Osteoblast (primary cell): Measurements from ENCODE around the gene TPM1. TPM values are rescaled to one million over a fixed set of nuclear protein-coding genes. Genes with fewer than 3 reads are reported as not detected.
A peak's percentile ranks its signal among the peaks of the same experiment; 100 is the strongest.

ENCODE experiments used
- DNase-seq: peaks from one replicate; pipeline ENCODE4 v3.0.0; 2011; ENCODE audit warnings: low spot score, mixed read lengths; ENCODE audit not compliant: insufficient read length; ENCODE audit errors: missing footprints
- H2AFZ ChIP-seq: 2 replicates; pipeline ENCODE4 v1.6.0; 2011; ENCODE audit warnings: mild to moderate bottlenecking, low read length
- H3K27ac ChIP-seq: 2 replicates; pipeline ENCODE4 v1.5.1; 2011; ENCODE audit warnings: mild to moderate bottlenecking, low read depth, low read length, moderate library complexity
- H3K27me3 ChIP-seq: 2 replicates; pipeline ENCODE4 v1.6.0; 2012; ENCODE audit warnings: mild to moderate bottlenecking, control low read depth, inconsistent platforms, low read length, moderate library complexity; ENCODE audit not compliant: insufficient read depth
- H3K36me3 ChIP-seq: 2 replicates; pipeline ENCODE4 v1.5.1; 2011; ENCODE audit warnings: mild to moderate bottlenecking, low read length, control low read depth, moderate library complexity; ENCODE audit not compliant: insufficient read depth
- H3K4me1 ChIP-seq: 2 replicates; pipeline ENCODE4 v1.5.1; 2011; ENCODE audit warnings: mild to moderate bottlenecking, low read length, control low read depth, moderate library complexity; ENCODE audit not compliant: insufficient read depth
- H3K4me2 ChIP-seq: 2 replicates; pipeline ENCODE4 v1.6.0; 2011; ENCODE audit warnings: mild to moderate bottlenecking, low read length; ENCODE audit not compliant: insufficient read depth
- H3K4me3 ChIP-seq: fragments of 200-600 bp; sonication (generic); 3 replicates; pipeline ENCODE4 v1.5.1; 2012; ENCODE audit warnings: mild to moderate bottlenecking, low read length, inconsistent platforms; ENCODE audit not compliant: insufficient read depth
- H3K79me2 ChIP-seq: 2 replicates; pipeline ENCODE4 v1.6.0; 2012; ENCODE audit warnings: mild to moderate bottlenecking, low read length, control low read depth, inconsistent platforms; ENCODE audit not compliant: insufficient read depth
- H3K9me3 ChIP-seq: 2 replicates; pipeline ENCODE4 v1.5.1; 2011; ENCODE audit warnings: low read depth, low read length, control low read depth
- H4K20me1 ChIP-seq: 2 replicates; pipeline ENCODE4 v1.6.0; 2012; ENCODE audit warnings: mild to moderate bottlenecking, low read length, control low read depth; ENCODE audit not compliant: insufficient read depth
- CTCF ChIP-seq: IDR thresholded peaks from 2 replicates; pipeline ENCODE4 v1.5.1; 2011; ENCODE audit warnings: mild to moderate bottlenecking, low read depth, low read length, moderate library complexity; ENCODE audit errors: extremely low read depth
- total RNA-seq: library from RNA; depleted of rRNA; stranded (reverse); fragments of >200 nt; gene quantifications from 2 replicates; pipeline ENCODE4 v1.2.3, GENCODE V29; 2012

TPM1 gene
- total RNA-seq, 1 donor: 1,563 TPM

GRCh38 chr15:63034578-63034977 is 8.0 kb upstream of the TPM1 start:
- no peak for TF ChIP-seq CTCF
- no peak overlapping the region for H3K27ac ChIP-seq
- H3K9me3 ChIP-seq: no peaks in the 10 kb centered on the region
- H3K36me3 ChIP-seq: no peaks in the 10 kb centered on the region
- H3K4me2 ChIP-seq: no peak overlapping the region
- no peaks in the 10 kb centered on the region for H4K20me1 ChIP-seq
- no peak overlapping the region for H3K4me3 ChIP-seq
- H3K27me3 ChIP-seq: no peaks in the 10 kb centered on the region
- H3K79me2 ChIP-seq: no peaks in the 10 kb centered on the region
- H2AFZ ChIP-seq: no peak overlapping the region
- peaks cover 22% of the 10 kb centered on the region for H3K4me1 ChIP-seq
- no peak for DNase-seq

GRCh38 chr15:63035253-63035652 is 7.3 kb upstream of the TPM1 start:
- Histone ChIP-seq H3K79me2 (no peaks in the 10 kb centered on the region), H3K4me2 (no peak overlapping the region), H3K27ac (no peak overlapping the region), H4K20me1 (no peaks in the 10 kb centered on the region), H3K4me3 (no peak overlapping the region), H3K36me3 (no peaks in the 10 kb centered on the region), H3K9me3 (no peaks in the 10 kb centered on the region), H3K27me3 (no peaks in the 10 kb centered on the region), H3K4me1 (peaks cover 15% of the 10 kb centered on the region), H2AFZ (no peak overlapping the region)
- TF ChIP-seq CTCF: no peak
- DNase-seq: no peak

- Histone ChIP-seq H2AFZ (no peak overlapping the region), H3K4me1 (peaks cover 8% of the 10 kb centered on the region), H4K20me1 (no peaks in the 10 kb centered on the region), H3K9me3 (no peaks in the 10 kb centered on the region), H3K36me3 (no peaks in the 10 kb centered on the region), H3K4me3 (no peak overlapping the region), H3K79me2 (no peaks in the 10 kb centered on the region), H3K27me3 (no peaks in the 10 kb centered on the region), H3K4me2 (no peak overlapping the region), H3K27ac (no peak overlapping the region)
- no peak for TF ChIP-seq CTCF
- DNase-seq: no peak
Measured at GRCh38 chr15:63035977-63036376, 6.6 kb upstream of the TPM1 start.

- Histone ChIP-seq H3K79me2 (peaks cover 6% of the 10 kb centered on the region), H3K4me2 (no peak overlapping the region), H3K9me3 (no peaks in the 10 kb centered on the region), H3K4me1 (peaks cover 15% of the 10 kb centered on the region), H4K20me1 (peaks cover 2% of the 10 kb centered on the region), H2AFZ (no peak overlapping the region), H3K27ac (peak overlapping the region; percentile 56), H3K27me3 (no peaks in the 10 kb centered on the region), H3K4me3 (no peak overlapping the region), H3K36me3 (peaks cover 2% of the 10 kb centered on the region)
- no peak for DNase-seq
- TF ChIP-seq CTCF: no peak
Measured at GRCh38 chr15:63037976-63038720, 4.4 kb upstream of the TPM1 start.
